A673 (cell line): ENCODE data around the gene CPM. TPM values are rescaled to one million over a fixed set of nuclear protein-coding genes. Genes with fewer than 3 reads are reported as not detected.

Experiments used
- BruUV-seq: library from RNA; stranded (reverse); fragments of 400-500 nt; replicated peaks from 2 replicates; lab custom pipeline; 2021; lab: Mats Ljungman, UMichigan
- CTCF ChIA-PET: fragments of 300-600 bp; sonication (Branson Sonifier 250); formaldehyde crosslinking; loops from one replicate; lab custom pipeline; 2022; ENCODE audit warnings: antibody characterized with exemption; lab: Charles Lee
- POLR2A ChIA-PET: fragments of 300-600 bp; sonication (Branson Sonifier 250); formaldehyde crosslinking; loops from one replicate; lab custom pipeline; 2022; ENCODE audit warnings: antibody characterized with exemption; ENCODE audit not compliant: low non-redundant PET; lab: Charles Lee
- DNase-seq: peaks from one replicate; pipeline ENCODE4 v3.0.0-alpha.2; 2015; ENCODE audit warnings: low spot score
- H3K27ac ChIP-seq: fragments of 200-600 bp; sonication (generic); 2 replicates; pipeline ENCODE4 v1.5.1; 2016; ENCODE audit warnings: mixed run types, low read depth, mild to moderate bottlenecking, mixed read lengths, antibody characterized with exemption, low read length; ENCODE audit not compliant: poor library complexity, severe bottlenecking
- H3K27me3 ChIP-seq: fragments of 200-600 bp; sonication (generic); replicated peaks from 2 replicates; pipeline ENCODE4 v1.6.1; 2017; ENCODE audit warnings: mixed run types, low read depth, mild to moderate bottlenecking, mixed read lengths, antibody characterized with exemption, low read length; ENCODE audit not compliant: insufficient read depth, poor library complexity
- H3K36me3 ChIP-seq: fragments of 200-600 bp; sonication (generic); 2 replicates; pipeline ENCODE4 v1.6.1; 2016; ENCODE audit warnings: mixed run types, mild to moderate bottlenecking, mixed read lengths, antibody characterized with exemption, low read length; ENCODE audit not compliant: insufficient read depth, poor library complexity, severe bottlenecking
- H3K4me1 ChIP-seq: fragments of 200-600 bp; sonication (generic); 2 replicates; pipeline ENCODE4 v1.6.1; 2017; ENCODE audit warnings: mixed run types, mild to moderate bottlenecking, mixed read lengths, antibody characterized with exemption, low read length; ENCODE audit not compliant: insufficient read depth, poor library complexity, severe bottlenecking
- H3K4me3 ChIP-seq: fragments of 200-600 bp; sonication (generic); 2 replicates; pipeline ENCODE4 v1.5.1; 2016; ENCODE audit warnings: low read depth, mixed run types, mild to moderate bottlenecking, mixed read lengths, low read length; ENCODE audit not compliant: poor library complexity, severe bottlenecking
- H3K9me3 ChIP-seq: fragments of 200-600 bp; sonication (generic); 2 replicates; pipeline ENCODE4 v1.6.1; 2016; ENCODE audit warnings: mixed run types, low read depth, mild to moderate bottlenecking, mixed read lengths, antibody characterized with exemption, low read length; ENCODE audit not compliant: poor library complexity, severe bottlenecking
- CTCF ChIP-seq: fragments of 300-800, 200-600 bp; sonication (generic); conservative IDR thresholded peaks from 2 replicates; pipeline ENCODE4 v1.5.1; 2017; ENCODE audit warnings: low read depth, mild to moderate bottlenecking, antibody characterized with exemption, low read length, moderate library complexity, mixed read lengths
- EZH2 ChIP-seq: fragments of 200-600 bp; sonication (generic); IDR thresholded peaks from 2 replicates; pipeline ENCODE4 v1.6.1; 2017; ENCODE audit warnings: borderline replicate concordance, low read depth, mild to moderate bottlenecking, mixed read lengths, antibody characterized with exemption, low read length; ENCODE audit not compliant: poor library complexity, severe bottlenecking
- intact Hi-C: fragments of 100-400 bp; cut with micrococcal nuclease; formaldehyde crosslinking; loops from one replicate; pipeline ENCODE4 v1.10.0; 2022; ENCODE audit not compliant: unreplicated experiment
- total RNA-seq: library from RNA; stranded (reverse); gene quantifications from 2 replicates; pipeline ENCODE4 v1.2.3, GENCODE V29; 2021

Gene CPM
- total RNA-seq, 1 experiment from 2014 or later, result 0.84 TPM

- ChIA-PET CTCF (no interaction called here), POLR2A (no interaction called here)
- Histone ChIP-seq H3K36me3 (no peaks in the 10 kb centered on the region), H3K27me3 (no peaks in the 10 kb centered on the region), H3K27ac (no peak overlapping the region), H3K4me3 (no peak overlapping the region), H3K9me3 (no peaks in the 10 kb centered on the region), H3K4me1 (no peaks in the 10 kb centered on the region)
- intact Hi-C loops, result no loop called here
- DNase-seq, result no peak
- BruUV-seq, result no TSS peak
- TF ChIP-seq EZH2 (no peak), CTCF (no peak)
These were observed 7.8 kb upstream of the CPM start for GRCh38 chr12:68940731-68941130.

- Histone ChIP-seq H3K27ac (no peak overlapping the region), H3K27me3 (no peaks in the 10 kb centered on the region), H3K4me3 (no peak overlapping the region), H3K4me1 (no peaks in the 10 kb centered on the region), H3K9me3 (no peaks in the 10 kb centered on the region), H3K36me3 (no peaks in the 10 kb centered on the region)
- no peak for DNase-seq
- CTCF ChIA-PET, result no interaction called here
- intact Hi-C loops, result no loop called here
- TF ChIP-seq CTCF, result no peak
- TF ChIP-seq EZH2, result no peak
- POLR2A ChIA-PET, result no interaction called here
- BruUV-seq, result no TSS peak
These were observed 6.5 kb upstream of the CPM start for GRCh38 chr12:68939505-68939904.

GRCh38 chr12:68934392-68934791, 1.4 kb upstream of the CPM start:
- Histone ChIP-seq H3K27me3 (peaks cover 4% of the 10 kb centered on the region), H3K4me1 (no peaks in the 10 kb centered on the region), H3K4me3 (no peak overlapping the region), H3K9me3 (no peaks in the 10 kb centered on the region), H3K36me3 (no peaks in the 10 kb centered on the region), H3K27ac (no peak overlapping the region)
- no peak for TF ChIP-seq CTCF
- TF ChIP-seq EZH2, result no peak
- ChIA-PET POLR2A (no interaction called here), CTCF (no interaction called here)
- DNase-seq, result no peak
- intact Hi-C loops, result no loop called here
- no TSS peak for BruUV-seq
